ENCODE measurements around the gene ALPP.
"Not testable (repeated sequence)": the region's sequence is repeated elsewhere in the genome, so short reads cannot be mapped to it uniquely, and the experiment has no call there.

DNA sequence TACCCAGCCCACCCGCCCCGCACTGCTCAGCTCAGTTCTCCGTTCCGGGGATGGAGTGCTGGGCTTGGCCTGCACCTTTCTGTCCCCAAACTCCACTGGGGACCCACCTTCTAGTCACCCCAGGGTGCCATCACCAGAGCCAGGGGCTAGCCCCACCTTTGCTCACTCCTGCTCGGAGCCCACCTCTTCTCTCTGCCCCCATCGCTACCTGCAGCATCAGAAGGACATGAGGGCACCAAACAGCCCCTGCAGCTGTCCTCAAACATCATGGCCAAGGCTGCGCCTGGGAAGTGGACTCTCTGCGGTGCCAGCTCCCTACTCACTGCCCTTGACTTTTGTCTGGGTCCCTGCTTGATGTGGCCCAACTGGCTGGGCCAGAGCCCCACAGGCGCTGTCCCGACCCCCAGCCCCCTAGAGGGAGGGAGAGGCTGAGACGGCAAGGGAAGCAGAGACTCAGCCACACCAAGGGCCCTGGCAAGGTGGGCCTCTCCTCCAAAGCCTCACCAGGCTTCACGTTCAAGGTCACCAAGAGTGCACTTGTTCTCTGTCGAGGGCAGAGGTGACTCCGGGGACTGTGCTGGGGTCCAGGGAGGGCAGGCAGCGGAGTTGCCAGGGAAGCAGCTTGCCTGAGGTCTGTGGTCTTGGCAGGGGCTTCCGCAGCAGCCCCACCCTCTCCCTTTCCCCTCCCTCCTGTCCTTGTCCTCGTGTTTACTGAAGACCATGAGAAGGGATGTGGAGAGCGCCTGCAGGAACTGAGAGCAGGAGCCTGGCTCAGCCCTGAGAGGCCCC lies 13.6 kb upstream of the ALPP start:
- TF ChIP-seq, protein P1, sequence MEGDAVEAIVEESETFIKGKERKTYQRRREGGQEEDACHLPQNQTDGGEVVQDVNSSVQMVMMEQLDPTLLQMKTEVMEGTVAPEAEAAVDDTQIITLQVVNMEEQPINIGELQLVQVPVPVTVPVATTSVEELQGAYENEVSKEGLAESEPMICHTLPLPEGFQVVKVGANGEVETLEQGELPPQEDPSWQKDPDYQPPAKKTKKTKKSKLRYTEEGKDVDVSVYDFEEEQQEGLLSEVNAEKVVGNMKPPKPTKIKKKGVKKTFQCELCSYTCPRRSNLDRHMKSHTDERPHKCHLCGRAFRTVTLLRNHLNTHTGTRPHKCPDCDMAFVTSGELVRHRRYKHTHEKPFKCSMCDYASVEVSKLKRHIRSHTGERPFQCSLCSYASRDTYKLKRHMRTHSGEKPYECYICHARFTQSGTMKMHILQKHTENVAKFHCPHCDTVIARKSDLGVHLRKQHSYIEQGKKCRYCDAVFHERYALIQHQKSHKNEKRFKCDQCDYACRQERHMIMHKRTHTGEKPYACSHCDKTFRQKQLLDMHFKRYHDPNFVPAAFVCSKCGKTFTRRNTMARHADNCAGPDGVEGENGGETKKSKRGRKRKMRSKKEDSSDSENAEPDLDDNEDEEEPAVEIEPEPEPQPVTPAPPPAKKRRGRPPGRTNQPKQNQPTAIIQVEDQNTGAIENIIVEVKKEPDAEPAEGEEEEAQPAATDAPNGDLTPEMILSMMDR (conservative IDR thresholded peaks at IDR 0.05; ENCODE audit: low read depth, low read length): not testable (repeated sequence)
- not testable (repeated sequence) for TF ChIP-seq EZH2phosphoT487 (IDR thresholded peaks at IDR 0.05; ENCODE audit: borderline replicate concordance, low read length)

Measured in PC-3 (cell line).